ENCODE measurements around the gene FAM171A2.

GRCh38 chr17:44322236-44322895 lies 41.3 kb downstream of the FAM171A2 start:
- TF ChIP-seq CTCF (IDR thresholded peaks at IDR 0.05; ENCODE audit: low read length) = no peak
- TF ChIP-seq EZH2 (IDR thresholded peaks at IDR 0.05; ENCODE audit: borderline replicate concordance, low read length) = no peak
